BLaER1 (cell line): ENCODE data around the gene SMAD4.
"Not testable (repeated sequence)": the region's sequence is repeated elsewhere in the genome, so short reads cannot be mapped to it uniquely, and the experiment has no call there.

Source experiments
- H3K27ac ChIP-seq: shearing (Covaris generic); formaldehyde crosslinking; 2 replicates; pipeline ENCODE4 v1.8.1; 2022
- H3K27me3 ChIP-seq: shearing (Covaris generic); formaldehyde crosslinking; 2 replicates; pipeline ENCODE4 v1.8.1; 2022
- H3K36me3 ChIP-seq: shearing (Covaris generic); formaldehyde crosslinking; 2 replicates; pipeline ENCODE4 v1.8.1; 2022
- H3K4me1 ChIP-seq: shearing (Covaris generic); formaldehyde crosslinking; 2 replicates; pipeline ENCODE4 v1.8.1; 2022
- H3K4me2 ChIP-seq: shearing (Covaris generic); formaldehyde crosslinking; 2 replicates; pipeline ENCODE4 v1.8.1; 2022
- H3K4me3 ChIP-seq: shearing (Covaris generic); formaldehyde crosslinking; 2 replicates; pipeline ENCODE4 v1.8.1; 2022
- H3K9ac ChIP-seq: shearing (Covaris generic); formaldehyde crosslinking; 2 replicates; pipeline ENCODE4 v1.8.1; 2022
- H3K9me3 ChIP-seq: shearing (Covaris generic); formaldehyde crosslinking; 2 replicates; pipeline ENCODE4 v1.8.1; 2022
- H4K20me1 ChIP-seq: shearing (Covaris generic); formaldehyde crosslinking; 2 replicates; pipeline ENCODE4 v1.8.1; 2022
- Cebpa-rat ChIP-seq: shearing (Covaris generic); IDR thresholded peaks from 2 replicates; pipeline ENCODE4 v1.8.1; 2022

The SMAD4 gene

GRCh38 chr18:51082571-51083267 lies 52.7 kb downstream of the SMAD4 start:
- Histone ChIP-seq H3K4me3 (no peak overlapping the region), H3K27ac (no peak overlapping the region), H3K4me2 (no peak overlapping the region), H3K36me3 (peaks cover 97% of the 10 kb centered on the region), H3K4me1 (no peaks in the 10 kb centered on the region), H3K27me3 (no peaks in the 10 kb centered on the region), H3K9me3 (peaks cover 19% of the 10 kb centered on the region), H4K20me1 (peaks cover 5% of the 10 kb centered on the region; the same call in 1 of the 2 replicates), H3K9ac (no peak overlapping the region)
- no peak for TF ChIP-seq Cebpa-rat

DNA sequence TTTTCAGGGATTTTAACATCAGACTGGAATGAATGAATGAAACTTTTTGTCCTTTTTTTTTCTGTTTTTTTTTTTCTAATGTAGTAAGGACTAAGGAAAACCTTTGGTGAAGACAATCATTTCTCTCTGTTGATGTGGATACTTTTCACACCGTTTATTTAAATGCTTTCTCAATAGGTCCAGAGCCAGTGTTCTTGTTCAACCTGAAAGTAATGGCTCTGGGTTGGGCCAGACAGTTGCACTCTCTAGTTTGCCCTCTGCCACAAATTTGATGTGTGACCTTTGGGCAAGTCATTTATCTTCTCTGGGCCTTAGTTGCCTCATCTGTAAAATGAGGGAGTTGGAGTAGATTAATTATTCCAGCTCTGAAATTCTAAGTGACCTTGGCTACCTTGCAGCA lies 53.4 kb downstream of the SMAD4 start:
- H3K4me1 ChIP-seq = no peaks in the 10 kb centered on the region
- no peak overlapping the region for H3K4me2 ChIP-seq
- TF ChIP-seq Cebpa-rat = no peak
- H3K9me3 ChIP-seq = peaks cover 26% of the 10 kb centered on the region
- H3K9ac ChIP-seq = no peak overlapping the region
- no peak overlapping the region for H3K27ac ChIP-seq
- H4K20me1 ChIP-seq = no peaks in the 10 kb centered on the region
- H3K36me3 ChIP-seq = peaks cover 90% of the 10 kb centered on the region
- H3K27me3 ChIP-seq = no peaks in the 10 kb centered on the region
- no peak overlapping the region for H3K4me3 ChIP-seq

DNA sequence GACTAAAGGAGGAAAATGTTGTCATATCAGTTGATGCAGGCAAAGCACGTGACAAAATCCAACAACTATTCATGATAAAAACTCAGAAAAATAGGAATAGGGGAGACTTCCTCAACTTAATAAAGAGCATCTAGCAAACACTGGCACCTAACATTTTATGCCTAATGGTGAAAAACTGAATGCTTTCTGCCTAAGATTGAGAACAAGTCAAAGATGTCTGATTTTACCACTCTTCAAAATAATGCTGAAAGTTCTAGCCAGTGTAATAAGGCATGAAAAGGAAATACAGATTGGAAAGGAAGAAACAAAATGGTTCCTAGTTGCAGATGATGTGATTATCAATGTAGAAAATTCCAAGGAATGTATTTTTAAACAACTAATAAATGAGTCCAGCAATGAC lies 58.4 kb downstream of the SMAD4 start:
- Histone ChIP-seq H3K36me3 (peaks cover 40% of the 10 kb centered on the region), H3K27ac (no peak overlapping the region), H3K27me3 (no peaks in the 10 kb centered on the region), H3K4me2 (no peak overlapping the region), H3K9ac (no peak overlapping the region), H4K20me1 (no peaks in the 10 kb centered on the region), H3K4me3 (no peak overlapping the region), H3K4me1 (no peaks in the 10 kb centered on the region), H3K9me3 (peaks cover 34% of the 10 kb centered on the region)
- TF ChIP-seq Cebpa-rat = no peak

- Histone ChIP-seq H3K9ac (no peak overlapping the region), H3K27ac (no peak overlapping the region), H3K27me3 (no peaks in the 10 kb centered on the region), H3K9me3 (peaks cover 40% of the 10 kb centered on the region), H3K36me3 (peaks cover 27% of the 10 kb centered on the region), H3K4me1 (no peaks in the 10 kb centered on the region), H4K20me1 (no peaks in the 10 kb centered on the region), H3K4me3 (no peak overlapping the region), H3K4me2 (no peak overlapping the region)
- TF ChIP-seq Cebpa-rat = no peak
Observed at GRCh38 chr18:51089691-51090090, 59.7 kb downstream of the SMAD4 start.

- H3K4me1 ChIP-seq = no peaks in the 10 kb centered on the region
- H3K4me3 ChIP-seq = no peak overlapping the region
- no peak for TF ChIP-seq Cebpa-rat
- H3K36me3 ChIP-seq = peaks cover 11% of the 10 kb centered on the region; the same call in 1 of the 2 replicates
- no peak overlapping the region for H3K4me2 ChIP-seq
- no peak overlapping the region for H3K9ac ChIP-seq
- H4K20me1 ChIP-seq = no peaks in the 10 kb centered on the region
- H3K27me3 ChIP-seq = no peaks in the 10 kb centered on the region
- H3K9me3 ChIP-seq = peaks cover 31% of the 10 kb centered on the region
- H3K27ac ChIP-seq = no peak overlapping the region
Observed at GRCh38 chr18:51091270-51091669, 61.3 kb downstream of the SMAD4 start.

GRCh38 chr18:51092117-51092516 lies 62.1 kb downstream of the SMAD4 start:
- no peak overlapping the region for H3K4me2 ChIP-seq
- peaks cover 28% of the 10 kb centered on the region for H3K9me3 ChIP-seq
- peaks cover 5% of the 10 kb centered on the region for H3K4me1 ChIP-seq
- peaks cover 4% of the 10 kb centered on the region; the same call in 1 of the 2 replicates for H3K36me3 ChIP-seq
- no peak overlapping the region for H3K27ac ChIP-seq
- H3K4me3 ChIP-seq = no peak overlapping the region
- H3K9ac ChIP-seq = no peak overlapping the region
- H4K20me1 ChIP-seq = no peaks in the 10 kb centered on the region
- no peaks in the 10 kb centered on the region for H3K27me3 ChIP-seq
- no peak for TF ChIP-seq Cebpa-rat

- H3K4me3 ChIP-seq, H3K27ac ChIP-seq, H3K36me3 ChIP-seq, H3K9ac ChIP-seq, H3K4me2 ChIP-seq, H3K27me3 ChIP-seq, H4K20me1 ChIP-seq: not testable (repeated sequence)
- Histone ChIP-seq H3K4me1 (peaks cover 13% of the 10 kb centered on the region), H3K9me3 (peaks cover 20% of the 10 kb centered on the region)
Observed at GRCh38 chr18:51092967-51093366, 63.0 kb downstream of the SMAD4 start.

DNA sequence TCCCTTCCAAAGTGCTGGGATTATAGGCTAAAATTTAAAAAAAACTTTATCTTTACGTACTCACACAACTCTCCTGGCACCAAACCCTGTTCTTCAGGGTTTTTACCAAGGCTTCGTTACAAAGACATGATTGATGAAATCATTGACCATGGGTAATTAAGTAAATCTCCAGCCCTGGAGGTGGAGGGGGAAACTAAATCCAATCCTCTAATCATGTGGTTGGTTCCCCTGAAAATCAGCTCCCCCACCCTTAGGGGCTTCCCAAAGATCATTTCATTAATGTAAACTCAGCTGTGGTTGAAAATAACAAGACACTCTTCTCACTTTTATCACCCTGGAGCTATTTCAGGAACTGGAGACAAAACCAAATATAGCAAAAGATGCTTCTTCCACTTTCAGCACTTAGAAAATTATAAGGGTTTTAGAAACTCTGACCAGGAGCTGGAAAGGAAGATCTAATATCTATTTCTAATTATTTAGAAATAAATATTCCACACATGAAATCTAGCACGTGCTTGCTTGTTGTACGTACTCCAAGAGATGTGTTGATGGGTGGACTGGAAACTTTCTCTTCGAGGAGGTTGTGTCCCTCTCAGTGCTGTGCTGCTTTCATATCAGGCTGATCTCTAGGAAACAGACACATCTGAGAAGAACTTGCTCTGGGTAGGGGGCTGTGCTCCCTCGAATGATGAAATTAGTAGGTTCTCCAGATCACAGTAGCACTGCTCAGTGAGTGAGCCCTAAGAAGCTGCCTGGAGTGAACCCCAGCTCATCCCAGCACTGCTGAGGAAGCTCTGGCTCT lies 67.2 kb downstream of the SMAD4 start:
- Histone ChIP-seq H3K4me3 (no peak overlapping the region), H4K20me1 (no peaks in the 10 kb centered on the region), H3K27ac (no peak overlapping the region), H3K9me3 (peaks cover 29% of the 10 kb centered on the region), H3K4me1 (peaks cover 13% of the 10 kb centered on the region), H3K27me3 (no peaks in the 10 kb centered on the region), H3K36me3 (no peaks in the 10 kb centered on the region), H3K4me2 (peak overlapping the region; percentile 35), H3K9ac (no peak overlapping the region)
- TF ChIP-seq Cebpa-rat = no peak

DNA sequence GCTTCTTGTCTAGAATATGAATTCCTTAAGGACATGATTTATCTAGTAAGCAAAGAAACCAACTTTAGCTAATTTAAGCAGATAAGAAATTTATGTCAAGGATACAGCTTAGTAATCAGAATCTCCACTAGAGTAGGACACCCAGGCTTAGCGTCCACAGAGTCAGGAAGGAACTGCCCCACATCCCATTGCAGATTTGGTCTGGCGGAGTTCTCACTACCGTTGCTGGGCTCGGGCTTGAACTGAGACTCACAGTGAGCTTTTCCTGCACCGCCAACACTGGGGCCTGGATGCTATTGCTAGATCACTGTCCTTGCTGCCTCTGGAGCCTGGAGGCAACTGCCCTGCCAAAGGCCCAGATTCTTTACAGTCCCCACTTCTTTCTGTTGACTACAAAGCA lies 68.1 kb downstream of the SMAD4 start:
- peaks cover 34% of the 10 kb centered on the region for H3K9me3 ChIP-seq
- H4K20me1 ChIP-seq = no peaks in the 10 kb centered on the region
- no peak for TF ChIP-seq Cebpa-rat
- no peaks in the 10 kb centered on the region for H3K27me3 ChIP-seq
- no peak overlapping the region for H3K9ac ChIP-seq
- H3K27ac ChIP-seq = no peak overlapping the region
- peaks cover 13% of the 10 kb centered on the region for H3K4me1 ChIP-seq
- no peak overlapping the region for H3K4me3 ChIP-seq
- H3K36me3 ChIP-seq = no peaks in the 10 kb centered on the region
- no peak overlapping the region for H3K4me2 ChIP-seq

GRCh38 chr18:51098513-51098912 lies 68.5 kb downstream of the SMAD4 start:
- peaks cover 13% of the 10 kb centered on the region for H3K4me1 ChIP-seq
- TF ChIP-seq Cebpa-rat = no peak
- H3K27me3 ChIP-seq = no peaks in the 10 kb centered on the region
- no peak overlapping the region for H3K4me2 ChIP-seq
- no peak overlapping the region for H3K27ac ChIP-seq
- no peak overlapping the region for H3K9ac ChIP-seq
- H3K36me3 ChIP-seq = no peaks in the 10 kb centered on the region
- no peaks in the 10 kb centered on the region for H4K20me1 ChIP-seq
- peaks cover 31% of the 10 kb centered on the region for H3K9me3 ChIP-seq
- no peak overlapping the region for H3K4me3 ChIP-seq
